ENCODE data around the gene SYT14.

DNA sequence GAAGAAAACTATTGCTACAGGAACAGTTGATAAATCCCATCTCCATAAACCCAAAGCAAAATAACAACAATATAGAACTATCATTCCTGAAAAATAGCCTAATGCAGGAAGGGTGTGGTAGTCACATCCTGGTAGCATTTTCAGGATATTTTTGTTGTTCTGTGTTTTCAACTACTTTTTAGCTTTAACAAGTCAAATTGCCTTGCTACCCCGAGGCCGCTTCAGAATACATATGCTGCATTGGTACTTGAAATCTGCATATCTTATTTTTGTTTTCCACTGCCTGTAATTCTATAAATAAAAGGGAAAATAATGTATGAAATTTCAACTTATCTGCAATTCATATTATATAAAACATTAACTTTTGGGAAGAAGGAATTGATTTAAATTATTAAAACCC lies 36.8 kb upstream of the SYT14 start:
- TF ChIP-seq EZH2 (IDR thresholded peaks at IDR 0.05) (no peak), POLR2AphosphoS5 (IDR thresholded peaks at IDR 0.05; ENCODE audit: borderline replicate concordance, low read depth, low read length) (no peak)

All from SK-N-MC (cell line).